Panc1 (cell line): ENCODE measurements around the gene PADI3.
A peak's percentile ranks its signal among the peaks of the same experiment; 100 is the strongest.

ENCODE experiments used
- POLR2AphosphoS5 ChIP-seq: IDR thresholded peaks from 2 replicates; pipeline ENCODE4 v1.6.1; 2012; ENCODE audit warnings: mild to moderate bottlenecking, low read depth, low read length, moderate library complexity
- SIN3A ChIP-seq: IDR thresholded peaks from 2 replicates; pipeline ENCODE4 v1.6.1; 2012; ENCODE audit warnings: low read depth, mild to moderate bottlenecking, low read length, moderate library complexity, borderline replicate concordance; ENCODE audit not compliant: insufficient read depth
- TF ChIP-seq, protein P1 (sequence below), 2 experiments: IDR thresholded peaks; 2 replicates each; pipeline ENCODE4 v1.6.1; 2011 to 2012; ENCODE audit warnings: low read depth in 2 of 2, control low read depth in 1 of 2, low read length in 1 of 2, mild to moderate bottlenecking in 1 of 2, moderate library complexity in 1 of 2; ENCODE audit not compliant: insufficient read depth in 1 of 2
- TF ChIP-seq, protein P2 (sequence below): fragments of 450-650 bp; IDR thresholded peaks from 2 replicates; pipeline ENCODE4 v1.5.1; 2017; ENCODE audit warnings: mild to moderate bottlenecking

DNA sequence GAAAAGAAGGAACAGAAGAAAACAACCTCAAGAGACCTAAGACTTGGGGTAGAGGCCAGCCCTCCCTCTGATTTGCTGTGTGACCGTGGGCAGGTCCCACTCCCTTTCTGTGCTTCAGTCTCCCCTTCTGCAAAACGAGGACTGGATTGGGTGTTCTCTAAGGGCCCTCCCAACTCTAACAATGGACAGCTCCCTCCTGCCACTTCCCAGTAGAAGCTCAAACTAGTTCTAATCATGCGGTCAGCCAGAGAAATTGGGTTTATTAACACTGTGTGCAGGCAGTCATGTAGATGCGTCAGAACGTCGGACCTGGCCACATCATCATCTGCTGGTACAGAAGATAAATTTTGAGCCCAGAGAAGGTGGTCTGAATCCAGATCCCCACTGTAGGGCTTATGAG lies 57.5 kb downstream of the PADI3 start:
- TF ChIP-seq, protein P1, sequence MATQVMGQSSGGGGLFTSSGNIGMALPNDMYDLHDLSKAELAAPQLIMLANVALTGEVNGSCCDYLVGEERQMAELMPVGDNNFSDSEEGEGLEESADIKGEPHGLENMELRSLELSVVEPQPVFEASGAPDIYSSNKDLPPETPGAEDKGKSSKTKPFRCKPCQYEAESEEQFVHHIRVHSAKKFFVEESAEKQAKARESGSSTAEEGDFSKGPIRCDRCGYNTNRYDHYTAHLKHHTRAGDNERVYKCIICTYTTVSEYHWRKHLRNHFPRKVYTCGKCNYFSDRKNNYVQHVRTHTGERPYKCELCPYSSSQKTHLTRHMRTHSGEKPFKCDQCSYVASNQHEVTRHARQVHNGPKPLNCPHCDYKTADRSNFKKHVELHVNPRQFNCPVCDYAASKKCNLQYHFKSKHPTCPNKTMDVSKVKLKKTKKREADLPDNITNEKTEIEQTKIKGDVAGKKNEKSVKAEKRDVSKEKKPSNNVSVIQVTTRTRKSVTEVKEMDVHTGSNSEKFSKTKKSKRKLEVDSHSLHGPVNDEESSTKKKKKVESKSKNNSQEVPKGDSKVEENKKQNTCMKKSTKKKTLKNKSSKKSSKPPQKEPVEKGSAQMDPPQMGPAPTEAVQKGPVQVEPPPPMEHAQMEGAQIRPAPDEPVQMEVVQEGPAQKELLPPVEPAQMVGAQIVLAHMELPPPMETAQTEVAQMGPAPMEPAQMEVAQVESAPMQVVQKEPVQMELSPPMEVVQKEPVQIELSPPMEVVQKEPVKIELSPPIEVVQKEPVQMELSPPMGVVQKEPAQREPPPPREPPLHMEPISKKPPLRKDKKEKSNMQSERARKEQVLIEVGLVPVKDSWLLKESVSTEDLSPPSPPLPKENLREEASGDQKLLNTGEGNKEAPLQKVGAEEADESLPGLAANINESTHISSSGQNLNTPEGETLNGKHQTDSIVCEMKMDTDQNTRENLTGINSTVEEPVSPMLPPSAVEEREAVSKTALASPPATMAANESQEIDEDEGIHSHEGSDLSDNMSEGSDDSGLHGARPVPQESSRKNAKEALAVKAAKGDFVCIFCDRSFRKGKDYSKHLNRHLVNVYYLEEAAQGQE (IDR thresholded peaks at IDR 0.05; ENCODE audit: insufficient read depth in 1 of 2, low read depth in 2 of 2, low read length in 1 of 2), result peak; percentile 62 to 68; a peak in 2 of 4 replicates
- TF ChIP-seq, protein P2, sequence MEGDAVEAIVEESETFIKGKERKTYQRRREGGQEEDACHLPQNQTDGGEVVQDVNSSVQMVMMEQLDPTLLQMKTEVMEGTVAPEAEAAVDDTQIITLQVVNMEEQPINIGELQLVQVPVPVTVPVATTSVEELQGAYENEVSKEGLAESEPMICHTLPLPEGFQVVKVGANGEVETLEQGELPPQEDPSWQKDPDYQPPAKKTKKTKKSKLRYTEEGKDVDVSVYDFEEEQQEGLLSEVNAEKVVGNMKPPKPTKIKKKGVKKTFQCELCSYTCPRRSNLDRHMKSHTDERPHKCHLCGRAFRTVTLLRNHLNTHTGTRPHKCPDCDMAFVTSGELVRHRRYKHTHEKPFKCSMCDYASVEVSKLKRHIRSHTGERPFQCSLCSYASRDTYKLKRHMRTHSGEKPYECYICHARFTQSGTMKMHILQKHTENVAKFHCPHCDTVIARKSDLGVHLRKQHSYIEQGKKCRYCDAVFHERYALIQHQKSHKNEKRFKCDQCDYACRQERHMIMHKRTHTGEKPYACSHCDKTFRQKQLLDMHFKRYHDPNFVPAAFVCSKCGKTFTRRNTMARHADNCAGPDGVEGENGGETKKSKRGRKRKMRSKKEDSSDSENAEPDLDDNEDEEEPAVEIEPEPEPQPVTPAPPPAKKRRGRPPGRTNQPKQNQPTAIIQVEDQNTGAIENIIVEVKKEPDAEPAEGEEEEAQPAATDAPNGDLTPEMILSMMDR, result no peak
- TF ChIP-seq POLR2AphosphoS5 (no peak), SIN3A (no peak)
